Measurements from ENCODE around the gene DLD. TPM values are rescaled to one million over a fixed set of nuclear protein-coding genes. Genes with fewer than 3 reads are reported as not detected.
A peak's percentile ranks its signal among the peaks of the same experiment; 100 is the strongest.

Gene DLD
- total RNA-seq, 1 donor from 2014 or later = 318 TPM

- intact Hi-C loops (cut with DNase I) = no loop called here
- ATAC-seq (ENCODE audit: poor library complexity) (no peak), DNase-seq (no peak)
Observed at GRCh38 chr7:107934991-107935770, 44.2 kb downstream of the DLD start.

DNA sequence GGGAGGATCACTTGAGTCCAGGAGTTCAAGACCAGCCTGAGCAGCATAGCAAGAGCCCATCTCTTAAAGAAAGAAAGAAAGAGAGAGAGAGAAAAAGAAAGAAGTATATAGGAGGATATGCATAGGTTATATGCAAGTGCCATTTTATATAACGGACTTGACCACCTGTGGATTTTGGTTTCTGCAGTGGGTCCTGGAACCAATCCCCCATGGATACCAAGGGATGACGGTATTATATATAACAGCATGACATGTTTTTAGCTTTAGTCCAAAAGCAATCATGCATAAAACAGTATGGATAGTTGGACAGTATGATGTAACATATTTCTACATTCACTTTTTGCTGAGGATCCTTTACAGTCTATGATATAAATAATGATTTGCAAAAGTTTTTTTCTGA, 45.3 kb downstream of the DLD start:
- ATAC-seq (ENCODE audit: poor library complexity) = no peak
- DNase-seq = no peak
- intact Hi-C loops (cut with DNase I) = no loop called here

GRCh38 chr7:107937531-107937930, 46.5 kb downstream of the DLD start:
- DNase-seq = no peak
- ATAC-seq (ENCODE audit: poor library complexity) = no peak
- intact Hi-C loops (cut with DNase I) = no loop called here

DNA sequence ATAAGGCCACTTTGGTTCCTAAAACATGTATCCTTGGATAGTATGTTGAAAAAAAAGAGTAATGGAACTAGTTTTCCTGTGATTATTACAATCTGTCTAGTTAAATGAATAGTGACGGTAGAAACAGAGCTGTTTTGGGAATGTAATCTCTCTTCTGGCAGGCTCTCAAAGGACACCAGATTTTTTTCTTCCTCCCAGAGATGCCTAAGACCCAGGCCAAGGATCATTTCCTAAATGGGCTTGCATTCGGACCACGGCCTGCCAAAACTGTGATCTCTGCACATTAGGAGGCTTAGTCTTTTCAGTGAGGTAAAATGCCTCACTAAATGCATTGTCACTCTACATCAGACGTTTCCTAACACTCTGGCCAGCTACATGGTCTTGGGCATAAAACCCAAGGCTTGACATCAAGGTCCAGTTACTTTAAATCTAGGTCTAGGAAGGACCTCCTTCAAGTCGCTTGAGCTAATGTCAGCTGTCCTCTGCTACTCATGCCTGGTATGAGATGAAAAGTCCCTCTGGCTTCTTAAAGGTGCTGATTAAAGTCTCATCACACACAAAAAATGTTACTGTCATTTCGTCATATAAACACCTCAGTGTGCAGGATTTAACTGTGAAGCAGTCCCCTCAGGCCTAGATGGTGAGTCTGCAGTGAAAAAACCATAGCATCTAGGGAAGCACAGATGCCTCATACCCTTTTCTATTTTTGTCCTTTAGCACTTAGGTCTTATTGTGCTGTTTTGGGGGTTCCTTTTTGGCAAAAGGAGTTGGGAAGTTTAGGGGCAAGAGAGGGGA, 47.7 kb downstream of the DLD start:
- DNase-seq (peak; percentile 58), ATAC-seq (ENCODE audit: poor library complexity) (peak; percentile 58)
- intact Hi-C loops (cut with DNase I) = no loop called here

GRCh38 chr7:107939573-107940489, 48.8 kb downstream of the DLD start:
- ATAC-seq (ENCODE audit: poor library complexity) (peak; percentile 58), DNase-seq (peak; percentile 79)
- intact Hi-C loops (cut with DNase I) = loop anchor here (10.0 kb wide), 1 partner anchor 205 kb away; no protein-coding TSS in a partner anchor

DNA sequence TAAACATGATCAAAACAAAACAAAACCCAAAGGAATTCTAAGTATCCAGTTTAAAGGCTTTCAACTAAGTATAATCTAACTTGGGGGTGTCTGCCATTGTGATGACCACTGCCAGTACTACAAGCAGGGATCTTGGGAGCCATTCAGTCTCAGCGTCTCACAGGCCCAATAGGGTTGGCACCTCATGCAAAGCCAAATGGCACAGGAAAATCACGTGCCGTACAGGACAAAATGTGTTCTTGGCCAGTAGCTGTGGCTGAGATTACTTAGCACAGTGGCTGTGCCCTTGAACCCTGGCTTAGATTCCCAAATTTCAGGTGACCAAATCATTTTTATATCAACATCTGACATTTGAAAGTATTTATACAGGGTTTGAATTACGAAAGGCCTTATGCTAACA, 50.0 kb downstream of the DLD start:
- intact Hi-C loops (cut with DNase I) = loop anchor here (10.0 kb wide), 1 partner anchor 204 kb away; no protein-coding TSS in a partner anchor
- ATAC-seq (ENCODE audit: poor library complexity) (peak; percentile 22), DNase-seq (no peak)

GRCh38 chr7:107943018-107943417, 52.0 kb downstream of the DLD start:
- DNase-seq (no peak), ATAC-seq (ENCODE audit: poor library complexity) (no peak)
- intact Hi-C loops (cut with DNase I) = loop anchor here (10.0 kb wide), 1 partner anchor 202 kb away; no protein-coding TSS in a partner anchor

- intact Hi-C loops (cut with DNase I) = loop anchor here (10.0 kb wide), 1 partner anchor 200 kb away; no protein-coding TSS in a partner anchor
- no peak for DNase-seq
- ATAC-seq (ENCODE audit: poor library complexity) = no peak
Observed at GRCh38 chr7:107944411-107945169, 53.6 kb downstream of the DLD start.

DNA sequence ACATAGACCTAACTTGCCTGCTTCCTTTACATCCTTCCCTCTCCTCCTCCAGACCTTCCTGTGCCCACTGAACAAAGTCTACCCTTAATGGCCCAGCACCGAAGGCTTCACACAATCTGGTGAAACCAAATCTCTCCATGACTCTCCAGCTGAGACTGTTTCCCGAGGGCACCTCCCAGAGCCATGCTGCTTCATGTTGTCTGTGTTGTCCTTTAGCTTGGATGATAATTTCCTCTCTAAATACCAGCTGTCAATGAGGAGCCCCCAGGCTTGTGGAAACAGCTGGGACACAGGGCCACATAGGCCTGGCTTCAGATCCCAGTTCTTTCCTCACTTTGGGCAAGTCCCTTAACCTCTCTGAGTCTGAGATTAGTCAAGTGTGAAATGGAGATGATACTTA, 54.3 kb downstream of the DLD start:
- no peak for DNase-seq
- no peak for ATAC-seq (ENCODE audit: poor library complexity)
- intact Hi-C loops (cut with DNase I) = loop anchor here (10.0 kb wide), 1 partner anchor 199 kb away; no protein-coding TSS in a partner anchor

GRCh38 chr7:107946451-107946850, 55.5 kb downstream of the DLD start:
- DNase-seq = no peak
- intact Hi-C loops (cut with DNase I) = loop anchor here (10.0 kb wide), 1 partner anchor 198 kb away; no protein-coding TSS in a partner anchor
- no peak for ATAC-seq (ENCODE audit: poor library complexity)

DNA sequence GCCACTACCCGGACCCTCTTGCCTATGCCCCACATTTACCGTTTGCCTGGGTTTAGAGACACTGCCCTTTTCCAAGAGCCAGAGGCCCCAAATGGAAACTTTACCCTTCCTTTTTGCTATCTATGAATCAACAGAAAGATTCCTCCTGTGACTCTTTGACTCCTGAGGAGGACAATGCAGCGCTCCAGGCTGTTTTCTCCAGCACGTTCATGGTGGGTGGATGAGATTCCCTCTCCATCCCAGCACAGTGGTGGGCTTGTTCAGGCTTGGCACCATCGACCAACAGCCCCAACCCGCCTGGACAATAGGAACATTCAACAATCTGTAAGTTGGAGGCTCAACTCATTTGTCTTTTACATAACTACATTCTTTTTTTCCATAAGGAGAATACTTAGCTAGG, 55.9 kb downstream of the DLD start:
- intact Hi-C loops (cut with DNase I) = loop anchor here (10.0 kb wide), 1 partner anchor 198 kb away; no protein-coding TSS in a partner anchor
- ATAC-seq (ENCODE audit: poor library complexity) = no peak
- no peak for DNase-seq

GRCh38 chr7:107948645-107949442, 57.9 kb downstream of the DLD start:
- no peak for ATAC-seq (ENCODE audit: poor library complexity)
- intact Hi-C loops (cut with DNase I) = loop anchor here (10.0 kb wide), 1 partner anchor 196 kb away; no protein-coding TSS in a partner anchor
- DNase-seq = no peak

- intact Hi-C loops (cut with DNase I) = loop anchor here (10.0 kb wide), 1 partner anchor 195 kb away; no protein-coding TSS in a partner anchor
- DNase-seq = no peak
Observed at GRCh38 chr7:107949443-107949935, 58.5 kb downstream of the DLD start.

DNA sequence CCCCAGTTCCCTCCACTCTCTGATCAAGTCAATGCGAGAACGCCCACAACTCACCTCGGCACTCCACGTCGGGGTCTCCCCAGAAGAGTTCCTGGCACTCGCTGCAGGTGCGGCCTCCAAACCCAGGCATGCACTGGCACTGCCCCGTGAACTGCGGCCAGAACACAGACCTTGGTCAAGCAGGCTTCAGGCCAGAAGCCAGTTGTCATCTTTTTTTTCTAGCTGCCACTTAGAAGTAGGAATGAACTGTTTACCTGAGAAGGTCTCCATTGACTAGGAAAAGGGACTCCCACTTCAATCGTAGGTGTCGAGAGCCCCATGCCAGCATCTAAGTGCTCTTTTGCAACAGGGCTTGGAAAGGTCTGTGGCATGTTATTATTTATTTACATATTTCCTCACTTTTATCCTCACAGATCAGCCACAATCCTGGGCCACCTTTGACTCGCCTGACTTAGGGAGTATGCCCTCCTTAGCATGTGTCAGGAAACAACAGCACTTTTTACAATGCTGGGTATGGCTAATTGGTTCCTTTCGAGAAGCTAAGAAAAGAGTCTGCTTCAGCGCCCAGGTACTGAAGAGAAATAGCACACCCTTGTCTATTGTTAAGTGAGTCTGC, 60.3 kb downstream of the DLD start:
- intact Hi-C loops (cut with DNase I) = no loop called here
- ATAC-seq (ENCODE audit: poor library complexity) = peak; percentile 22
- no peak for DNase-seq

More at GRCh38 chr7:107949443-107949935, 58.5 kb downstream of the DLD start:
- no peak for ATAC-seq (ENCODE audit: poor library complexity)

- no peak for DNase-seq
- peak; percentile 7 for ATAC-seq (ENCODE audit: poor library complexity)
- intact Hi-C loops (cut with DNase I) = no loop called here
Observed at GRCh38 chr7:107951896-107952295, 60.9 kb downstream of the DLD start.

- intact Hi-C loops (cut with DNase I) = no loop called here
- DNase-seq = no peak
- no peak for ATAC-seq (ENCODE audit: poor library complexity)
Observed at GRCh38 chr7:107953265-107953923, 62.4 kb downstream of the DLD start.
